ENCODE results near the gene LGI2.

DNA sequence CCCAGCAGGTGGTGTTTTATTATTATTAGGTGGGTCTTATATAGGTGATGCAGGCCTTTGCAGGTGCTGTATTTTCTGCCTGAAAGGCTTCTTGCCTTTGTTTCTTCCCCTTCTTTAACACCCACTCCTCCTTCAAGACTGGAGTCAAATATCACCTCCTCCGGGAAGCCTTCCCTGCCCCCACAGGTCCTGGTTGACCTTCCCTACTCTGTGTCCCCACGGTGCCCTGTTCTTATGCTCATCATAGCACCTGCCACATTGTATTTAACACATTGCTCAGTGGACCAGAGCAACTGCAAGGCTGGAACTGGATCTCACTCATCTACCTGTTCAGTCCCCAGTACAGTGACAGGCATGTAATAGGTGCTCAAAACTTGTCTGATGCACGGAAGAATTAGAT, 39.8 kb upstream of the LGI2 start:
- TF ChIP-seq CTCF (optimal IDR thresholded peaks at IDR 0.05 in 1 of 3, IDR thresholded peaks at IDR 0.05 in 1 of 3, conservative IDR thresholded peaks at IDR 0.05 in 1 of 3; ENCODE audit: extremely low read depth in 1 of 3, insufficient read depth in 2 of 3, low read length in 3 of 3), result no peak
- TF ChIP-seq EZH2 (IDR thresholded peaks at IDR 0.05; ENCODE audit: low read length), result no peak
